Left ventricle myocardium inferior (tissue), 1 donor: Measurements from ENCODE around the gene WFIKKN2. TPM values are rescaled to one million over a fixed set of nuclear protein-coding genes. Genes with fewer than 3 reads are reported as not detected.

Experiments
- DNase-seq: peaks from one replicate; pipeline ENCODE4 v3.0.0-alpha.2; 2020
- H3K27ac ChIP-seq: fragments of 200-600 bp; replicated peaks from 2 replicates; pipeline ENCODE4 v1.8.0; 2021
- H3K27me3 ChIP-seq: fragments of 200-600 bp; 2 replicates; pipeline ENCODE4 v1.8.0; 2021; ENCODE audit warnings: low read depth
- H3K36me3 ChIP-seq: fragments of 200-600 bp; 2 replicates; pipeline ENCODE4 v1.8.0; 2021
- H3K4me1 ChIP-seq: fragments of 200-600 bp; 2 replicates; pipeline ENCODE4 v1.8.0; 2021
- H3K4me3 ChIP-seq: fragments of 200-600 bp; 2 replicates; pipeline ENCODE4 v1.8.0; 2021; ENCODE audit warnings: mild to moderate bottlenecking, moderate library complexity
- H3K9me3 ChIP-seq: fragments of 200-600 bp; replicated peaks from 2 replicates; pipeline ENCODE4 v1.8.0; 2021
- intact Hi-C: fragments of 100-400 bp; cut with micrococcal nuclease; formaldehyde crosslinking; loops from one replicate; pipeline ENCODE4 v1.11.0; 2022
- total RNA-seq: library from RNA; stranded (reverse); fragmentation: NEBNext Ultra II Directional; extraction: Animal tissue kit (Norgen Biotek cat#: 25700); gene quantifications from one replicate; pipeline ENCODE4 v1.2.1, GENCODE V29; 2021
- TF ChIP-seq, protein P1 (sequence below): fragments of 200-600 bp; IDR thresholded peaks from 2 replicates; pipeline ENCODE4 v1.8.0; 2021; ENCODE audit warnings: antibody characterized with exemption, mild to moderate bottlenecking, borderline replicate concordance
- donor health status: DM: no; HTN: yes; CAD: no; lungs with severe emphysema.

WFIKKN2 gene
- total RNA-seq, 1 donor from 2014 or later = 0.25 TPM

DNA sequence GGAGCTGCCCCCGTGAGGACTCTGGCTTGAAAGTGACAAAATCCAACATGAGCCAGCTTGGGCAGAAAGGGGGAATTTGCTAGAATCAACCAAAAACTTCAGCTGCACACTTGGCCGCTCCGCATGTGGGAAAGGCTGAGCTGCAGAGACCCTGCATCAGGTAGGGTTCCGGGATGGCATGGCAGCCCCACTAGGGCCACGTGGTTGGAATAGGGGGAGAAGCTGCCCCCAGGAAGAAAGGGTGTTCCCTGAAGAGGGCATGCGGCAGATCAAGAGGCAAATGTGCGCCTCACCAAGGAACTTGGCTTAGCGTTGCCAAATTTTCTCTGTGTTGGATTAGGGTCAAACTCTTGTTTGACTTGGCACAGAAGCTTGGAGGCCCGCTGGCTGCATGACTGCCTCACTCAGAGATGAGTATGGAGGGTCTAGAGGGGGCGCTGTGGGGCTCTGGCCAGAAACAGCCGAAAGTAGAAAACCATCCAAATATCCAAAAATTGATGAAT lies 29.2 kb upstream of the WFIKKN2 start:
- H3K9me3 ChIP-seq = no peaks in the 10 kb centered on the region
- no peak for DNase-seq
- no peaks in the 10 kb centered on the region for H3K36me3 ChIP-seq
- intact Hi-C loops = no loop called here
- TF ChIP-seq, protein P1, sequence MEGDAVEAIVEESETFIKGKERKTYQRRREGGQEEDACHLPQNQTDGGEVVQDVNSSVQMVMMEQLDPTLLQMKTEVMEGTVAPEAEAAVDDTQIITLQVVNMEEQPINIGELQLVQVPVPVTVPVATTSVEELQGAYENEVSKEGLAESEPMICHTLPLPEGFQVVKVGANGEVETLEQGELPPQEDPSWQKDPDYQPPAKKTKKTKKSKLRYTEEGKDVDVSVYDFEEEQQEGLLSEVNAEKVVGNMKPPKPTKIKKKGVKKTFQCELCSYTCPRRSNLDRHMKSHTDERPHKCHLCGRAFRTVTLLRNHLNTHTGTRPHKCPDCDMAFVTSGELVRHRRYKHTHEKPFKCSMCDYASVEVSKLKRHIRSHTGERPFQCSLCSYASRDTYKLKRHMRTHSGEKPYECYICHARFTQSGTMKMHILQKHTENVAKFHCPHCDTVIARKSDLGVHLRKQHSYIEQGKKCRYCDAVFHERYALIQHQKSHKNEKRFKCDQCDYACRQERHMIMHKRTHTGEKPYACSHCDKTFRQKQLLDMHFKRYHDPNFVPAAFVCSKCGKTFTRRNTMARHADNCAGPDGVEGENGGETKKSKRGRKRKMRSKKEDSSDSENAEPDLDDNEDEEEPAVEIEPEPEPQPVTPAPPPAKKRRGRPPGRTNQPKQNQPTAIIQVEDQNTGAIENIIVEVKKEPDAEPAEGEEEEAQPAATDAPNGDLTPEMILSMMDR = no peak
- H3K27ac ChIP-seq = no peak overlapping the region
- no peaks in the 10 kb centered on the region for H3K27me3 ChIP-seq
- H3K4me3 ChIP-seq = no peak overlapping the region
- peaks cover 4% of the 10 kb centered on the region for H3K4me1 ChIP-seq

GRCh38 chr17:50807009-50807408 lies 28.4 kb upstream of the WFIKKN2 start:
- Histone ChIP-seq H3K4me3 (no peak overlapping the region), H3K36me3 (no peaks in the 10 kb centered on the region), H3K27ac (no peak overlapping the region), H3K4me1 (peaks cover 4% of the 10 kb centered on the region), H3K9me3 (no peaks in the 10 kb centered on the region), H3K27me3 (no peaks in the 10 kb centered on the region)
- TF ChIP-seq, protein P1 = no peak
- intact Hi-C loops = no loop called here
- no peak for DNase-seq

DNA sequence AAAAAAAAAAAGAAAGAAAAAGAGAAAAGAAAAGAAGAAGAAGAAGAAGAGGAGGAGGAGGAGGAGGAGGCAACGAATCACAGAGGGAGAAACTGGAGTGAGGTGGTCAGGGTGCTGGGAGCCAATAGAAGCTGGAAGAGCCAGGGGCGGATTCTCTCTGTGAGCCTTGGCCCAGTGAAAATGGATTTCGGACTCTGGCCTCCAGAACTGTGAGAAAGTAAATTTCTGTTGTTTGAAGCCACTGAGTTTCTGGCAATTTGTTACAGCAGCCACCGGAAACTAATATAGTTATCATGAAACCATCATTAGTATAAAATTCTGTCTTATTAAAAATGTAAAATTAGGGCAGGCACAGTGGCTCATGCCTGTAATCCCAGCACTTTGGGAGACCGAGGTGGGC lies 27.7 kb upstream of the WFIKKN2 start:
- DNase-seq = no peak
- intact Hi-C loops = no loop called here
- TF ChIP-seq, protein P1 = no peak
- no peaks in the 10 kb centered on the region for H3K36me3 ChIP-seq
- H3K27ac ChIP-seq = no peak overlapping the region
- H3K4me3 ChIP-seq = no peak overlapping the region
- no peaks in the 10 kb centered on the region for H3K9me3 ChIP-seq
- H3K4me1 ChIP-seq = peaks cover 4% of the 10 kb centered on the region
- no peaks in the 10 kb centered on the region for H3K27me3 ChIP-seq

DNA sequence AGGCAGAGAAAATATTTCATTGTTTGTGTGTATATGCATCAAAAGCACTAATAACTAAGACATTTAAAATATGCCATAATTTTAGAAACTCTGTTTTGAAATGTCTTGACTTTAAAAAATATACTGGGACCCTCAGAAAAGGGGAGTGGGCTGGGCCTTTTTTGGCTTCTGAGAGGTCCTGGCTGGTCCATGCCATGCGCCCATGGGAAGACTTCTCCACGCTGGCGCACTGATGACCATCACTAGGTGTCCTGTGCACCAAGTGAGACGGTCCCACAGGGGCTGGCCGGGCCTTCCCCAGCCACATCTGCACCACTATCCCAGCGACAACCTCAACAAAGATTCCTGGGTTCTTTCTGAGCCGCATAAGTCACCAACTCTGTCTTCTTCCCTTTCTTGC lies 27.0 kb upstream of the WFIKKN2 start:
- intact Hi-C loops = no loop called here
- Histone ChIP-seq H3K36me3 (no peaks in the 10 kb centered on the region), H3K4me3 (no peak overlapping the region), H3K9me3 (no peaks in the 10 kb centered on the region), H3K27ac (no peak overlapping the region), H3K4me1 (peaks cover 4% of the 10 kb centered on the region), H3K27me3 (no peaks in the 10 kb centered on the region)
- TF ChIP-seq, protein P1 = no peak
- DNase-seq = no peak

DNA sequence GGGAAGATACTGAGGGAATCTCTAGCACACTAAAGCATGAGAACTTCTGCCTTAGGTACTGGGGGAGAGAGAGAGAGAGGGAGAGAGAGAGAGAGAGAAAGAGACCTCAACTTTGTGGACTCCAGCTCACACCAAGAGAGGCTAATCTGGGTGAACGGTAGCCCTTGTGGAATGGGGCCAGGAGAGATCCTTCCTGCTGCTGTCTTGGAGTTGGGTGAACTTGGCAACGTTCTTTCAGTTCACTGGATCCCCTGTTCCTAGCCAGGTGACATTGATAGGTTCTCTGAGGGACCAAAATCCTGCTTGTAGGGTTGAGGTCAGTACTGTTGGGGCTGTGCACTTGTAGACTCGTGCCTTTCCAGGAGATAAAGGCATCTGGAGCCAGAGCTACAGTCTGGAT lies 26.5 kb upstream of the WFIKKN2 start:
- H3K27me3 ChIP-seq = no peaks in the 10 kb centered on the region
- no peak overlapping the region for H3K27ac ChIP-seq
- H3K4me3 ChIP-seq = no peak overlapping the region
- TF ChIP-seq, protein P1 = no peak
- no peak for DNase-seq
- H3K36me3 ChIP-seq = no peaks in the 10 kb centered on the region
- H3K9me3 ChIP-seq = no peaks in the 10 kb centered on the region
- H3K4me1 ChIP-seq = peaks cover 4% of the 10 kb centered on the region
- intact Hi-C loops = no loop called here
